Endothelial cell of umbilical vein (primary cell): Measurements from ENCODE around the gene PPP2R3C. TPM values are rescaled to one million over a fixed set of nuclear protein-coding genes. Genes with fewer than 3 reads are reported as not detected.

Source experiments
- BruUV-seq: library from RNA; stranded (reverse); fragments of 400-500 nt; replicated peaks from 2 replicates; lab custom pipeline; 2021; lab: Mats Ljungman, UMichigan
- CTCF ChIA-PET: fragments of 300-600, 350-600 bp; sonication (Branson Sonifier 250); formaldehyde crosslinking; loops from one replicate; lab custom pipeline; 2021; ENCODE audit warnings: antibody characterized with exemption, inconsistent platforms; lab: Charles Lee
- POLR2A ChIA-PET: fragments of 300-600, 350-600 bp; sonication (Branson Sonifier 250); formaldehyde crosslinking; loops from one replicate; lab custom pipeline; 2021; ENCODE audit warnings: antibody characterized with exemption, inconsistent platforms; lab: Charles Lee
- DNase-seq: peaks from one replicate; pipeline ENCODE4 v3.0.0-alpha.2; 2011; ENCODE audit warnings: low read depth, low spot score
- FAIRE-seq: peaks from 2 replicates; lab custom pipeline; 2011; peaks lifted over from hg19 to GRCh38; lab: Jason Lieb, UNC
- H2AFZ ChIP-seq: 2 replicates; pipeline ENCODE4 v1.6.0; 2012; ENCODE audit warnings: low read depth, low read length, control low read depth, inconsistent platforms
- H3K27ac ChIP-seq: 2 replicates; pipeline ENCODE4 v1.5.1; 2011; ENCODE audit warnings: low read depth, mild to moderate bottlenecking, control low read depth, low read length, moderate library complexity; ENCODE audit not compliant: insufficient read depth
- H3K27me3 ChIP-seq, 2 experiments: 2 replicates each; pipeline versions ENCODE4 v1.6.0 to v1.6.1; 2011; ENCODE audit warnings: low read length in 2 of 2, mixed read lengths in 1 of 2; ENCODE audit not compliant: control insufficient read depth in 2 of 2, insufficient read depth in 2 of 2
- H3K36me3 ChIP-seq, 2 experiments: 2 replicates in 1 of 2; 3 replicates in 1 of 2; pipeline ENCODE4 v1.5.1; 2011; ENCODE audit warnings: low read length in 2 of 2, mild to moderate bottlenecking in 1 of 2, moderate library complexity in 1 of 2; ENCODE audit not compliant: control insufficient read depth in 2 of 2, insufficient read depth in 2 of 2; ENCODE audit errors: extremely low read depth in 1 of 2
- H3K4me1 ChIP-seq: 3 replicates; pipeline ENCODE4 v1.5.1; 2011; ENCODE audit warnings: mild to moderate bottlenecking, low read length; ENCODE audit not compliant: control insufficient read depth, insufficient read depth; ENCODE audit errors: extremely low read depth
- H3K4me2 ChIP-seq: 2 replicates; pipeline ENCODE4 v1.6.1; 2011; ENCODE audit warnings: low read length, control low read depth, mixed read lengths; ENCODE audit not compliant: insufficient read depth
- H3K4me3 ChIP-seq, 3 experiments: fragments of 200-600 bp in 1 of 3; sonication (generic), shearing (Covaris generic) in 1 of 3; replicated peaks in 1 of 3; 2 replicates each; pipeline ENCODE4 v1.5.1; 2011 to 2016; ENCODE audit warnings: control low read depth in 3 of 3, low read length in 3 of 3, mild to moderate bottlenecking in 2 of 3, inconsistent platforms in 1 of 3, low read depth in 1 of 3, moderate library complexity in 1 of 3; ENCODE audit not compliant: insufficient read depth in 1 of 3
- H3K79me2 ChIP-seq: 2 replicates; pipeline ENCODE4 v1.6.0; 2012; ENCODE audit warnings: low read length, inconsistent platforms; ENCODE audit not compliant: control insufficient read depth, insufficient read depth
- H3K9ac ChIP-seq: replicated peaks from 2 replicates; pipeline ENCODE3; 2011; ENCODE audit warnings: low read length, control low read depth; ENCODE audit not compliant: insufficient read depth; ENCODE audit errors: extremely low read depth
- H3K9me1 ChIP-seq: replicated peaks from 3 replicates; pipeline ENCODE4 v1.6.0; 2011; ENCODE audit warnings: mild to moderate bottlenecking, low read length; ENCODE audit not compliant: control insufficient read depth, insufficient read depth; ENCODE audit errors: extremely low read depth
- H3K9me3 ChIP-seq: replicated peaks from 2 replicates; pipeline ENCODE4 v1.5.1; 2012; ENCODE audit warnings: low read length, inconsistent platforms; ENCODE audit not compliant: control insufficient read depth, insufficient read depth
- H4K20me1 ChIP-seq: replicated peaks from 2 replicates; pipeline ENCODE3; 2011; ENCODE audit warnings: mild to moderate bottlenecking, low read length; ENCODE audit not compliant: control insufficient read depth, insufficient read depth; ENCODE audit errors: extremely low read depth
- CTCF ChIP-seq, 2 donors: IDR thresholded peaks; 1 replicate in 1 of 2; 2 replicates in 1 of 2; pipeline ENCODE4 v1.5.1; 2011; ENCODE audit warnings: low read length in 2 of 2, mild to moderate bottlenecking in 2 of 2, moderate library complexity in 2 of 2, control low read depth in 1 of 2, inconsistent platforms in 1 of 2, low read depth in 1 of 2; ENCODE audit not compliant: insufficient read depth in 1 of 2; ENCODE audit errors: extremely low read depth in 1 of 2
- EZH2 ChIP-seq: IDR thresholded peaks from 2 replicates; pipeline ENCODE4 v1.6.1; 2012; ENCODE audit warnings: borderline replicate concordance, low read depth, mild to moderate bottlenecking, moderate library complexity, low read length, inconsistent platforms; ENCODE audit not compliant: severe bottlenecking
- FOS ChIP-seq: IDR thresholded peaks from 2 replicates; pipeline ENCODE4 v1.6.1; 2011; ENCODE audit warnings: mild to moderate bottlenecking, low read length, moderate library complexity, borderline replicate concordance; ENCODE audit not compliant: insufficient read depth
- GATA2 ChIP-seq: IDR thresholded peaks from 2 replicates; pipeline ENCODE4 v1.7.0; 2011; ENCODE audit warnings: low read depth, mild to moderate bottlenecking, moderate library complexity, mixed read lengths, low read length; ENCODE audit not compliant: insufficient read length, insufficient read depth
- JUN ChIP-seq: IDR thresholded peaks from 2 replicates; pipeline ENCODE4 v1.6.1; 2011; ENCODE audit warnings: borderline replicate concordance, low read depth; ENCODE audit not compliant: insufficient read length, insufficient read depth
- MAX ChIP-seq: IDR thresholded peaks from 2 replicates; pipeline ENCODE4 v1.6.1; 2011; ENCODE audit not compliant: insufficient read depth, insufficient read length
- MYC ChIP-seq: IDR thresholded peaks from one replicate; pipeline ENCODE4 v1.6.1; 2011; ENCODE audit warnings: mild to moderate bottlenecking, low read depth, low read length
- POLR2A ChIP-seq: IDR thresholded peaks from 2 replicates; pipeline ENCODE4 v1.6.1; 2012; ENCODE audit warnings: low read depth, mild to moderate bottlenecking, control low read depth, low read length
- POLR2AphosphoS5 ChIP-seq: IDR thresholded peaks from 2 replicates; pipeline ENCODE4 v1.6.1; 2012; ENCODE audit warnings: low read depth, mild to moderate bottlenecking, control low read depth, low read length, moderate library complexity; ENCODE audit not compliant: insufficient read depth
- dilution Hi-C: fragments of 300-500 bp; cut with MboI; formaldehyde crosslinking; loops from one replicate; pipeline ENCODE4 v1.15.0; 2019; ENCODE audit warnings: low sequenced_read_pairs; ENCODE audit not compliant: extremely low pct_ligation_motif_present
- intact Hi-C: fragments of 100-400 bp; cut with micrococcal nuclease; formaldehyde crosslinking; loops from one replicate; pipeline ENCODE4 v1.10.0; 2022
- polyA plus RNA-seq, 4 experiments: library from polyadenylated mRNA; depleted of rRNA in 3 of 4; stranded (reverse) in 3 of 4; unstranded in 1 of 4; fragments of >200 nt; gene quantifications; 2 replicates each; pipeline versions ENCODE4 v1.2.1 to v1.2.3, GENCODE V29; 2011 to 2012; ENCODE audit warnings: missing spikeins in 1 of 4
- total RNA-seq: library from RNA; stranded (reverse); gene quantifications from 2 replicates; pipeline ENCODE4 v1.2.3, GENCODE V29; 2021

PPP2R3C gene
- total and polyA plus RNA-seq, 2 donors (not counting 3 experiments of a cell fraction or from before 2014, with no cell fraction given): 10.2 to 40.6 TPM

DNA sequence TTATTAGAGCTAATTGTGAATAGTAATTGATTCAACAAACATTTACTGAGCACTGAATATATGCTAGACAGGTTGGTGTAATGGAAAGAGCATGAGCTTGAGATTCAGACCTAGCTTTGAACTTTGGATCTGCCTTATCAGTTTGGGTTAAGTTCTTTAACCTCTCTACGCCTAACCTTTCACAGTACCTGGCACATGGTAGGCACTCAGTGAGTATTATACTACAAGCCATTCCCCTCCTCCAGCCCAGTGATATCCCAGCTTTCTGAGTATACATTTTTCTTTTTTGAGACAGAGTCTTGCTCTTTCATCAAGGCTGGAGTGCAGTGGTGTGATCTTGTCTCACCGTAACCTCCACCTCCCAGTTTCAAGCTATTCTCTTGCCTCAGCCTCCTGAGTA lies 43.7 kb downstream of the PPP2R3C start:
- FAIRE-seq (no peak), DNase-seq (no peak)
- Histone ChIP-seq H3K27me3 (no peaks in the 10 kb centered on the region), H3K4me1 (peaks cover 2% of the 10 kb centered on the region), H2AFZ (no peak overlapping the region), H3K9ac (no peak overlapping the region), H3K79me2 (no peaks in the 10 kb centered on the region), H3K36me3 (no peaks in the 10 kb centered on the region), H3K27ac (no peak overlapping the region), H3K4me2 (no peak overlapping the region), H3K9me3 (no peaks in the 10 kb centered on the region), H3K4me3 (no peak overlapping the region), H3K9me1 (no peaks in the 10 kb centered on the region), H4K20me1 (no peaks in the 10 kb centered on the region)
- TF ChIP-seq MYC (no peak), POLR2AphosphoS5 (no peak), GATA2 (no peak), MAX (no peak), FOS (no peak), EZH2 (no peak), CTCF (IDR thresholded peaks at IDR 0.05; ENCODE audit: extremely low read depth in 1 of 2, insufficient read depth in 1 of 2, low read depth in 1 of 2, low read length in 2 of 2) (no peak), JUN (no peak), POLR2A (no peak)
- CTCF ChIA-PET: interaction anchor here (1.4 kb wide), 1 partner anchor 14 kb away, joined by 5 read pairs; no protein-coding TSS in a partner anchor
- intact Hi-C loops: no loop called here
- no TSS peak for BruUV-seq
- POLR2A ChIA-PET: interaction anchor here (0.6 kb wide), 1 partner anchor 20 kb away, joined by 6 read pairs; no protein-coding TSS in a partner anchor
- dilution Hi-C loops: no loop called here
